Liver (tissue), 9 donors: ENCODE data around the gene MCL1. TPM values are rescaled to one million over a fixed set of nuclear protein-coding genes. Genes with fewer than 3 reads are reported as not detected.

Experiments used
- DNase-seq: peaks from one replicate; pipeline ENCODE4 v3.0.0-alpha.2; 2017; ENCODE audit warnings: low spot score
- H3K27ac ChIP-seq, 2 donors: one replicate each; pipeline ENCODE4 v1.7.0; 2013; ENCODE audit warnings: inconsistent platforms in 2 of 2, low read length in 2 of 2, control low read depth in 1 of 2, low read depth in 1 of 2, mild to moderate bottlenecking in 1 of 2
- H3K27me3 ChIP-seq, 4 donors: one replicate each; pipeline versions ENCODE4 v1.6.1 to v1.7.0; 2013; ENCODE audit warnings: low read length in 3 of 4, inconsistent platforms in 1 of 4, mild to moderate bottlenecking in 1 of 4, moderate library complexity in 1 of 4; ENCODE audit not compliant: control insufficient read depth in 4 of 4, insufficient read depth in 4 of 4
- H3K36me3 ChIP-seq, 4 donors: one replicate each; pipeline versions ENCODE4 v1.6.1 to v1.7.0; 2013; ENCODE audit warnings: low read length in 3 of 4, mild to moderate bottlenecking in 3 of 4, low read depth in 1 of 4, moderate library complexity in 1 of 4; ENCODE audit not compliant: control insufficient read depth in 4 of 4, insufficient read depth in 3 of 4
- H3K4me1 ChIP-seq, 4 donors: one replicate each; pipeline versions ENCODE4 v1.6.1 to v1.7.0; 2013; ENCODE audit warnings: low read length in 3 of 4, mild to moderate bottlenecking in 3 of 4, moderate library complexity in 1 of 4; ENCODE audit not compliant: control insufficient read depth in 4 of 4, insufficient read depth in 4 of 4
- H3K4me3 ChIP-seq, 3 donors: one replicate each; pipeline versions ENCODE4 v1.6.1 to v1.7.0; 2013; ENCODE audit warnings: low read length in 3 of 3, control low read depth in 1 of 3, low read depth in 1 of 3, mild to moderate bottlenecking in 1 of 3
- H3K9ac ChIP-seq, 2 donors: one replicate each; pipeline ENCODE4 v1.7.0; 2013; ENCODE audit warnings: low read length in 2 of 2, mild to moderate bottlenecking in 2 of 2, moderate library complexity in 2 of 2, control low read depth in 1 of 2, low read depth in 1 of 2
- H3K9me3 ChIP-seq, 4 donors: one replicate each; pipeline versions ENCODE4 v1.6.1 to v1.7.0; 2013; ENCODE audit warnings: low read length in 3 of 4; ENCODE audit not compliant: control insufficient read depth in 4 of 4
- EGR1 ChIP-seq, 2 donors: IDR thresholded peaks; 2 replicates each; pipeline ENCODE4 v1.6.1; 2016 to 2018; ENCODE audit warnings: antibody characterized with exemption in 2 of 2, low read depth in 2 of 2
- FOXA1 ChIP-seq: IDR thresholded peaks from 2 replicates; pipeline ENCODE4 v1.6.1; 2016; ENCODE audit warnings: antibody characterized with exemption
- FOXA2 ChIP-seq: IDR thresholded peaks from 2 replicates; pipeline ENCODE4 v1.6.1; 2016; ENCODE audit warnings: antibody characterized with exemption
- GABPA ChIP-seq, 2 donors: IDR thresholded peaks in 1 of 2; conservative IDR thresholded peaks in 1 of 2; 2 replicates each; pipeline ENCODE4 v1.6.1; 2016; ENCODE audit warnings: antibody characterized with exemption in 2 of 2, mild to moderate bottlenecking in 1 of 2, moderate library complexity in 1 of 2
- HNF4A ChIP-seq, 2 donors: conservative IDR thresholded peaks; 2 replicates each; pipeline ENCODE4 v1.6.1; 2016; ENCODE audit warnings: antibody characterized with exemption in 2 of 2, mild to moderate bottlenecking in 2 of 2
- HNF4G ChIP-seq: IDR thresholded peaks from 2 replicates; pipeline ENCODE4 v1.6.1; 2016; ENCODE audit warnings: antibody characterized with exemption
- JUND ChIP-seq, 2 donors: IDR thresholded peaks; 2 replicates each; pipeline ENCODE4 v1.6.1; 2016; ENCODE audit warnings: antibody characterized with exemption in 2 of 2
- MAX ChIP-seq: IDR thresholded peaks from 2 replicates; pipeline ENCODE4 v1.6.1; 2016; ENCODE audit warnings: antibody characterized with exemption
- NR2F2 ChIP-seq: IDR thresholded peaks from 2 replicates; pipeline ENCODE4 v1.6.1; 2016; ENCODE audit warnings: antibody characterized with exemption
- RAD21 ChIP-seq, 2 donors: IDR thresholded peaks; 2 replicates each; pipeline ENCODE4 v1.6.1; 2016; ENCODE audit warnings: antibody characterized with exemption in 2 of 2, mild to moderate bottlenecking in 2 of 2
- RXRA ChIP-seq, 2 donors: IDR thresholded peaks; 2 replicates each; pipeline ENCODE4 v1.6.1; 2017 to 2018; ENCODE audit warnings: antibody characterized with exemption in 2 of 2, mild to moderate bottlenecking in 1 of 2
- SP1 ChIP-seq: IDR thresholded peaks from 2 replicates; pipeline ENCODE4 v1.6.1; 2018; ENCODE audit warnings: antibody characterized with exemption, mild to moderate bottlenecking
- TAF1 ChIP-seq: conservative IDR thresholded peaks from 2 replicates; pipeline ENCODE4 v1.6.1; 2016; ENCODE audit warnings: antibody characterized with exemption, mild to moderate bottlenecking
- YY1 ChIP-seq: IDR thresholded peaks from 2 replicates; pipeline ENCODE4 v1.6.1; 2016; ENCODE audit warnings: antibody characterized with exemption, mild to moderate bottlenecking
- WGBS: extraction: QIAGEN DNeasy Blood & Tissue Kit; methylation state at CpG from one replicate; pipeline ENCODE4 v1.1.7; 2013; 5-methylcytosine and 5-hydroxymethylcytosine counted together
- polyA plus RNA-seq, 2 donors: library from polyadenylated mRNA; stranded (reverse) in 1 of 2; unstranded in 1 of 2; fragments of 200-250 nt in 1 of 2; fragments of >200 nt in 1 of 2; fragmentation: Nextera tagmentation in 1 of 2; extraction: Ambion mirVana in 1 of 2; gene quantifications; one replicate each; pipeline versions ENCODE4 v1.2.1 to v1.2.3, GENCODE V29; 2013 to 2015
- total RNA-seq, 2 donors: library from RNA; depleted of rRNA; stranded (reverse); fragments of >200 nt; gene quantifications; one replicate each; pipeline ENCODE4 v1.2.3, GENCODE V29; 2014
- TF ChIP-seq, protein P1 (sequence below): IDR thresholded peaks from 2 replicates; pipeline ENCODE4 v1.6.1; 2016; ENCODE audit warnings: antibody characterized with exemption, mild to moderate bottlenecking
- TF ChIP-seq, protein P2 (sequence below): IDR thresholded peaks from 2 replicates; pipeline ENCODE4 v1.6.1; 2016; ENCODE audit warnings: antibody characterized with exemption
- TF ChIP-seq, protein P3 (sequence below): IDR thresholded peaks from 2 replicates; pipeline ENCODE4 v1.6.1; 2016; ENCODE audit warnings: antibody characterized with exemption
- donor health status: healthy.
- donor health status: healthy.
- donor health status: healthy.
- donor health status: healthy.
- donor health status: healthy.

Gene MCL1
- total and polyA plus RNA-seq, 4 donors, result 23.4 to 181 (median 80.0) TPM

GRCh38 chr1:150550222-150551050 lies 29.0 kb downstream of the MCL1 start:
- H3K27me3 ChIP-seq, result no peaks in the 10 kb centered on the region
- H3K9ac ChIP-seq, result peak overlapping the region in 1 of 2 donors; percentile 12
- peak overlapping the region in 2 of 3 donors; percentile 52 to 68 for H3K4me3 ChIP-seq
- H3K9me3 ChIP-seq, result no peaks in the 10 kb centered on the region
- DNase-seq, result no peak
- TF ChIP-seq, protein P1, sequence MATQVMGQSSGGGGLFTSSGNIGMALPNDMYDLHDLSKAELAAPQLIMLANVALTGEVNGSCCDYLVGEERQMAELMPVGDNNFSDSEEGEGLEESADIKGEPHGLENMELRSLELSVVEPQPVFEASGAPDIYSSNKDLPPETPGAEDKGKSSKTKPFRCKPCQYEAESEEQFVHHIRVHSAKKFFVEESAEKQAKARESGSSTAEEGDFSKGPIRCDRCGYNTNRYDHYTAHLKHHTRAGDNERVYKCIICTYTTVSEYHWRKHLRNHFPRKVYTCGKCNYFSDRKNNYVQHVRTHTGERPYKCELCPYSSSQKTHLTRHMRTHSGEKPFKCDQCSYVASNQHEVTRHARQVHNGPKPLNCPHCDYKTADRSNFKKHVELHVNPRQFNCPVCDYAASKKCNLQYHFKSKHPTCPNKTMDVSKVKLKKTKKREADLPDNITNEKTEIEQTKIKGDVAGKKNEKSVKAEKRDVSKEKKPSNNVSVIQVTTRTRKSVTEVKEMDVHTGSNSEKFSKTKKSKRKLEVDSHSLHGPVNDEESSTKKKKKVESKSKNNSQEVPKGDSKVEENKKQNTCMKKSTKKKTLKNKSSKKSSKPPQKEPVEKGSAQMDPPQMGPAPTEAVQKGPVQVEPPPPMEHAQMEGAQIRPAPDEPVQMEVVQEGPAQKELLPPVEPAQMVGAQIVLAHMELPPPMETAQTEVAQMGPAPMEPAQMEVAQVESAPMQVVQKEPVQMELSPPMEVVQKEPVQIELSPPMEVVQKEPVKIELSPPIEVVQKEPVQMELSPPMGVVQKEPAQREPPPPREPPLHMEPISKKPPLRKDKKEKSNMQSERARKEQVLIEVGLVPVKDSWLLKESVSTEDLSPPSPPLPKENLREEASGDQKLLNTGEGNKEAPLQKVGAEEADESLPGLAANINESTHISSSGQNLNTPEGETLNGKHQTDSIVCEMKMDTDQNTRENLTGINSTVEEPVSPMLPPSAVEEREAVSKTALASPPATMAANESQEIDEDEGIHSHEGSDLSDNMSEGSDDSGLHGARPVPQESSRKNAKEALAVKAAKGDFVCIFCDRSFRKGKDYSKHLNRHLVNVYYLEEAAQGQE, result no peak
- TF ChIP-seq HNF4A (conservative IDR thresholded peaks at IDR 0.05), result no peak
- TF ChIP-seq FOXA1, result no peak
- TF ChIP-seq TAF1, result no peak
- TF ChIP-seq MAX, result no peak
- TF ChIP-seq YY1, result no peak
- TF ChIP-seq RXRA (IDR thresholded peaks at IDR 0.05), result no peak
- TF ChIP-seq FOXA2, result no peak
- no peak for TF ChIP-seq RAD21 (IDR thresholded peaks at IDR 0.05)
- no peak for TF ChIP-seq JUND (IDR thresholded peaks at IDR 0.05)
- TF ChIP-seq NR2F2, result no peak
- TF ChIP-seq, protein P2, sequence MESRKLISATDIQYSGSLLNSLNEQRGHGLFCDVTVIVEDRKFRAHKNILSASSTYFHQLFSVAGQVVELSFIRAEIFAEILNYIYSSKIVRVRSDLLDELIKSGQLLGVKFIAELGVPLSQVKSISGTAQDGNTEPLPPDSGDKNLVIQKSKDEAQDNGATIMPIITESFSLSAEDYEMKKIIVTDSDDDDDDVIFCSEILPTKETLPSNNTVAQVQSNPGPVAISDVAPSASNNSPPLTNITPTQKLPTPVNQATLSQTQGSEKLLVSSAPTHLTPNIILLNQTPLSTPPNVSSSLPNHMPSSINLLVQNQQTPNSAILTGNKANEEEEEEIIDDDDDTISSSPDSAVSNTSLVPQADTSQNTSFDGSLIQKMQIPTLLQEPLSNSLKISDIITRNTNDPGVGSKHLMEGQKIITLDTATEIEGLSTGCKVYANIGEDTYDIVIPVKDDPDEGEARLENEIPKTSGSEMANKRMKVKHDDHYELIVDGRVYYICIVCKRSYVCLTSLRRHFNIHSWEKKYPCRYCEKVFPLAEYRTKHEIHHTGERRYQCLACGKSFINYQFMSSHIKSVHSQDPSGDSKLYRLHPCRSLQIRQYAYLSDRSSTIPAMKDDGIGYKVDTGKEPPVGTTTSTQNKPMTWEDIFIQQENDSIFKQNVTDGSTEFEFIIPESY, result no peak
- TF ChIP-seq GABPA (IDR thresholded peaks at IDR 0.05 in 1 of 2, conservative IDR thresholded peaks at IDR 0.05 in 1 of 2), result no peak
- TF ChIP-seq, protein P3, sequence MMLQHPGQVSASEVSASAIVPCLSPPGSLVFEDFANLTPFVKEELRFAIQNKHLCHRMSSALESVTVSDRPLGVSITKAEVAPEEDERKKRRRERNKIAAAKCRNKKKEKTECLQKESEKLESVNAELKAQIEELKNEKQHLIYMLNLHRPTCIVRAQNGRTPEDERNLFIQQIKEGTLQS, result no peak
- H3K4me1 ChIP-seq, result peaks cover 14 to 40% (median 26%) of the 10 kb centered on the region in 4 donors
- peak overlapping the region; percentile 80 to 86 for H3K27ac ChIP-seq
- H3K36me3 ChIP-seq, result peaks cover 0 to 1% (median 0%) of the 10 kb centered on the region in 4 donors
- 69% methylated on average over 22 of the region's 22 CpGs for WGBS

- H3K9ac ChIP-seq, result peak overlapping the region; percentile 28 to 53
- H3K27me3 ChIP-seq, result no peaks in the 10 kb centered on the region
- DNase-seq, result no peak
- peaks cover 14 to 40% (median 26%) of the 10 kb centered on the region in 4 donors for H3K4me1 ChIP-seq
- H3K27ac ChIP-seq, result peak overlapping the region; percentile 77 to 86
- peak overlapping the region; percentile 52 to 68 (median 54) for H3K4me3 ChIP-seq
- no peaks in the 10 kb centered on the region for H3K9me3 ChIP-seq
- no peaks in the 10 kb centered on the region for H3K36me3 ChIP-seq
- 6% methylated on average over 43 of the region's 43 CpGs for WGBS
- TF ChIP-seq, protein P1, result peak; percentile 5
- TF ChIP-seq RAD21 (IDR thresholded peaks at IDR 0.05) (peak; percentile 45 to 53), RXRA (IDR thresholded peaks at IDR 0.05) (peak; percentile 65 to 73), FOXA1 (no peak), SP1 (peak; percentile 29), FOXA2 (no peak), HNF4G (no peak), YY1 (no peak), NR2F2 (peak; percentile 59), JUND (IDR thresholded peaks at IDR 0.05) (no peak), MAX (no peak), GABPA (IDR thresholded peaks at IDR 0.05 in 1 of 2, conservative IDR thresholded peaks at IDR 0.05 in 1 of 2) (no peak), HNF4A (conservative IDR thresholded peaks at IDR 0.05) (peak; percentile 40 to 51), EGR1 (IDR thresholded peaks at IDR 0.05; ENCODE audit: low read depth in 2 of 2) (no peak)
- TF ChIP-seq, protein P3, result no peak
Observed at GRCh38 chr1:150549496-150550221, 29.8 kb downstream of the MCL1 start.
